IPS-18a (cell line): ENCODE measurements around the gene CRACDL.

Experiments used
- H3K27ac ChIP-seq: one replicate; pipeline ENCODE4 v1.5.1; 2013; ENCODE audit warnings: low read length
- H3K27me3 ChIP-seq: one replicate; pipeline ENCODE4 v1.6.1; 2013; ENCODE audit warnings: mild to moderate bottlenecking, low read length; ENCODE audit not compliant: control insufficient read depth, insufficient read depth
- H3K36me3 ChIP-seq: one replicate; pipeline ENCODE4 v1.6.1; 2013; ENCODE audit warnings: low read depth, low read length; ENCODE audit not compliant: control insufficient read depth
- H3K4me1 ChIP-seq: one replicate; pipeline ENCODE4 v1.6.1; 2013; ENCODE audit warnings: low read depth, low read length; ENCODE audit not compliant: control insufficient read depth
- H3K4me3 ChIP-seq: one replicate; pipeline ENCODE4 v1.5.1; 2013; ENCODE audit warnings: low read length
- H3K9ac ChIP-seq: one replicate; pipeline ENCODE4 v1.6.1; 2013; ENCODE audit warnings: mild to moderate bottlenecking, low read length, moderate library complexity
- H3K9me3 ChIP-seq: one replicate; pipeline ENCODE4 v1.6.1; 2013; ENCODE audit warnings: low read depth, low read length; ENCODE audit not compliant: control insufficient read depth

Gene CRACDL

GRCh38 chr2:98833172-98833916 lies 102.7 kb downstream of the CRACDL start:
- H3K4me1 ChIP-seq: no peaks in the 10 kb centered on the region
- H3K36me3 ChIP-seq: no peaks in the 10 kb centered on the region
- no peaks in the 10 kb centered on the region for H3K9me3 ChIP-seq
- H3K27me3 ChIP-seq: no peaks in the 10 kb centered on the region
- no peak overlapping the region for H3K27ac ChIP-seq
- H3K9ac ChIP-seq: no peak overlapping the region
- H3K4me3 ChIP-seq: no peak overlapping the region

- no peaks in the 10 kb centered on the region for H3K27me3 ChIP-seq
- H3K9me3 ChIP-seq: no peaks in the 10 kb centered on the region
- no peak overlapping the region for H3K27ac ChIP-seq
- H3K36me3 ChIP-seq: no peaks in the 10 kb centered on the region
- no peak overlapping the region for H3K4me3 ChIP-seq
- H3K9ac ChIP-seq: no peak overlapping the region
- H3K4me1 ChIP-seq: no peaks in the 10 kb centered on the region
Observed at GRCh38 chr2:98832172-98832571, 103.9 kb downstream of the CRACDL start.

- H3K4me3 ChIP-seq: no peak overlapping the region
- H3K4me1 ChIP-seq: no peaks in the 10 kb centered on the region
- no peak overlapping the region for H3K27ac ChIP-seq
- H3K9ac ChIP-seq: no peak overlapping the region
- no peaks in the 10 kb centered on the region for H3K9me3 ChIP-seq
- H3K27me3 ChIP-seq: peaks cover 5% of the 10 kb centered on the region
- no peaks in the 10 kb centered on the region for H3K36me3 ChIP-seq
Observed at GRCh38 chr2:98830571-98831145, 105.4 kb downstream of the CRACDL start.

- Histone ChIP-seq H3K27me3 (peaks cover 15% of the 10 kb centered on the region), H3K27ac (no peak overlapping the region), H3K36me3 (no peaks in the 10 kb centered on the region), H3K9me3 (no peaks in the 10 kb centered on the region), H3K9ac (no peak overlapping the region), H3K4me1 (no peaks in the 10 kb centered on the region), H3K4me3 (no peak overlapping the region)
Observed at GRCh38 chr2:98829581-98830270, 106.3 kb downstream of the CRACDL start.

- Histone ChIP-seq H3K4me1 (no peaks in the 10 kb centered on the region), H3K9ac (no peak overlapping the region), H3K27ac (no peak overlapping the region)
Observed at GRCh38 chr2:98828793-98829371, 107.1 kb downstream of the CRACDL start.

GRCh38 chr2:98828369-98828744 lies 107.7 kb downstream of the CRACDL start:
- peaks cover 28% of the 10 kb centered on the region for H3K27me3 ChIP-seq
- no peaks in the 10 kb centered on the region for H3K4me1 ChIP-seq
- H3K27ac ChIP-seq: no peak overlapping the region
- H3K36me3 ChIP-seq: no peaks in the 10 kb centered on the region
- no peak overlapping the region for H3K9ac ChIP-seq
- H3K9me3 ChIP-seq: no peaks in the 10 kb centered on the region
- H3K4me3 ChIP-seq: no peak overlapping the region

More at GRCh38 chr2:98828793-98829371, 107.1 kb downstream of the CRACDL start:
- no peaks in the 10 kb centered on the region for H3K9me3 ChIP-seq
- no peaks in the 10 kb centered on the region for H3K36me3 ChIP-seq
- H3K4me3 ChIP-seq: no peak overlapping the region
- H3K27me3 ChIP-seq: peaks cover 23% of the 10 kb centered on the region

- H3K9ac ChIP-seq: no peak overlapping the region
- H3K4me3 ChIP-seq: no peak overlapping the region
- no peaks in the 10 kb centered on the region for H3K4me1 ChIP-seq
- H3K27ac ChIP-seq: no peak overlapping the region
- no peaks in the 10 kb centered on the region for H3K36me3 ChIP-seq
- no peaks in the 10 kb centered on the region for H3K9me3 ChIP-seq
- peaks cover 34% of the 10 kb centered on the region for H3K27me3 ChIP-seq
Observed at GRCh38 chr2:98827625-98828368, 108.2 kb downstream of the CRACDL start.

GRCh38 chr2:98826856-98827255 lies 109.2 kb downstream of the CRACDL start:
- Histone ChIP-seq H3K9me3 (no peaks in the 10 kb centered on the region), H3K4me1 (no peaks in the 10 kb centered on the region), H3K4me3 (no peak overlapping the region), H3K27ac (no peak overlapping the region), H3K36me3 (no peaks in the 10 kb centered on the region), H3K9ac (no peak overlapping the region), H3K27me3 (peaks cover 42% of the 10 kb centered on the region)

GRCh38 chr2:98825858-98826257 lies 110.2 kb downstream of the CRACDL start:
- Histone ChIP-seq H3K27ac (no peak overlapping the region), H3K36me3 (no peaks in the 10 kb centered on the region), H3K4me1 (no peaks in the 10 kb centered on the region), H3K27me3 (peaks cover 52% of the 10 kb centered on the region), H3K9me3 (no peaks in the 10 kb centered on the region), H3K4me3 (no peak overlapping the region), H3K9ac (no peak overlapping the region)

- no peaks in the 10 kb centered on the region for H3K4me1 ChIP-seq
- H3K9ac ChIP-seq: no peak overlapping the region
- H3K9me3 ChIP-seq: no peaks in the 10 kb centered on the region
- H3K4me3 ChIP-seq: no peak overlapping the region
- no peak overlapping the region for H3K27ac ChIP-seq
- H3K27me3 ChIP-seq: peaks cover 55% of the 10 kb centered on the region
- no peaks in the 10 kb centered on the region for H3K36me3 ChIP-seq
Observed at GRCh38 chr2:98825404-98825803, 110.6 kb downstream of the CRACDL start.

GRCh38 chr2:98825020-98825350 lies 111.0 kb downstream of the CRACDL start:
- H3K4me1 ChIP-seq: no peaks in the 10 kb centered on the region
- no peak overlapping the region for H3K4me3 ChIP-seq
- no peaks in the 10 kb centered on the region for H3K9me3 ChIP-seq
- H3K9ac ChIP-seq: no peak overlapping the region
- H3K27me3 ChIP-seq: peaks cover 55% of the 10 kb centered on the region
- no peak overlapping the region for H3K27ac ChIP-seq
- no peaks in the 10 kb centered on the region for H3K36me3 ChIP-seq
